GM18873 (cell line): ENCODE results near the gene SATB2.

Experiments used
- ATAC-seq: cut with Tn5 transposase; IDR thresholded peaks from one replicate; pipeline ENCODE4 v1.9.1; 2021; ENCODE audit warnings: mild to moderate bottlenecking, moderate library complexity, moderate number of reproducible peaks; ENCODE audit not compliant: unreplicated experiment, low FRiP score

SATB2 gene

DNA sequence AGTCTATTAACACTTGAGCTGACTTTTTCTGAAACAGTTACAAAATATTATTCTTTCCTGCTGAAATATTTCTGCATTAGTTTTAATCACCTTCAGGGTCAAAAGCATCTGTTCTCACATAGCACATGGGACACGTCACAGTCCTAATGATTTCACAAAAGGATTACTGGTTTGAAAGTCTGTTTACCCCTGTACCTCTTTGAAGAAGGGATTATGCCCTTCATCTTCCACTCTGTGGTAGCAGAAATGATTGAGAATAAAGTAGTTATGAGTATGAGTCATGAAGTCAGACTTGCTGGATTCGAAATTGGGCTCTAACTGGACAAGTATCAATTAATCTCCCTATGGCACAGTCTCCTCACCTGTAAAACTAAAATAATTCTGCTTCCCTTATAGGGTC lies 121.2 kb downstream of the SATB2 start:
- ATAC-seq: no peak

DNA sequence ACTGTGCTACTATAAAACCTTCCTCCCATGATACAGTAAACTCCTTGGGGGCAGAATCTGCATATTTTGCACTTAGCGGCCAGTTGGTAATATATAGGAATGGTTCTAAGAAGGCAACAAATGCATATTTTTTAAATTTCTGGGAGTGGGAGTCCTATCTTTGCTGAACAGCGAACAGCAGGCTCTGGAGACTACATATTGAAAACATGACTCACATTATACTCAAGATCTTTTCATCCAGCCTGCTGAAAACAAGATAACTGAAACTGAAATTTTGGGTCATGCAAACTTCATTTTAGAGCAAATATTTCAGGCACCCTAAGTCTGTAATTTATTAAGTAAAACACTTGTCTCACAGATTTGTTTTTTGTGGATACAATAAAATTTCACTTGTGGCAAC lies 122.2 kb downstream of the SATB2 start:
- no peak for ATAC-seq

DNA sequence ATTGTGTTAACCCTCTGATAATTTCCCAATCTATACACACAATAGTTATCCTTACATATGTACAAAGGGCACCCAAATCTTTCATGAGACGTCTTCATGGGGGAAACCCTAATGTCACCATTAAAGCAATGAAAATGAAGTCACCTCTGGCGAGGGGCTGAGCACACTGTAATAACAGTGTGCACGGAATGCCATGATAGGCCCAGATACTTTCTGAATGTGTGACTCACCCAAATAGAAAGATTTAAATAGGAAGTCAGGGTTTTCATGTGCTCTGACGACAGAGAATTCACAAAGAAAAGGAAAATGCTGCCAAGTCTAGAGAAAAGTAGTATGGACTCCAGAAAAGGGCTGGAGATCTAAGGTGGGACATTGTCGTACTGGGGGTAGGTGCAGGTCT lies 128.3 kb downstream of the SATB2 start:
- no peak for ATAC-seq

DNA sequence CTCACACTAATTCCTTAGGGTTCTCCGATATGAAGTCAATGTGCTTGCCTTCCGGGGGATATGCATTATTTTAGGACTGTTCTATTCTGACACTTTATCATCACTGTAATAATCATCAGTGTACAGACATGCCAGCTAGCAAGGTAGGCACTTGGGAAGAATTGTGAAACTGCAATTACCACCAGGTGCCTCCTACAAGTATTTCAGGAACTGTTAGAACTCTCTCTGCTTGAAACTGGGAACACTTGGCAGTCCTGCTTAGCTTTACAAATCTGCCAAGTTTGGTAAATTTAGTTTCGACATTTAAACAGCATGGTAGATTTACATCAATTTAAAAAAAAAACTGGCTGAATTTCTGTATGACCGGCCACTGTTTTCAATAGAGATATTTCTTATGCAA lies 128.7 kb downstream of the SATB2 start:
- no peak for ATAC-seq

DNA sequence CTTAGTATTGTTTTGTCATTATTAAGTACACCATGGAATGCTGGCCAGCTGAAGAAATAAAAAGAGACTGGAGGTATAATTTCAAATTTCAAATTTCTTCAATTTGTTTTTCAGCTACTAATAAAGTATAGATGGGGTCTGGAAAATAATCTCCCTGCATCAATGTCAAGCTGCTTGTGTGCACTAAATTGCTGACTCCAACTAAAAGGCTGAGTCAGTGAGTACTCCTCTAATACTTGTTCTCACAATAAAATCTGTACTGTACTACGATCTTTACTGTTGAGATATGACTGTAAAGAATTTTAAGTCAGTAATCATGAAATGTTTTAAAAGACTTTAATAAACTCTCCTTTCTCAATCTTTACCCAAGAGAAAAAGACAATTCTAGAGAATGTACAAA lies 131.9 kb downstream of the SATB2 start:
- ATAC-seq: no peak

DNA sequence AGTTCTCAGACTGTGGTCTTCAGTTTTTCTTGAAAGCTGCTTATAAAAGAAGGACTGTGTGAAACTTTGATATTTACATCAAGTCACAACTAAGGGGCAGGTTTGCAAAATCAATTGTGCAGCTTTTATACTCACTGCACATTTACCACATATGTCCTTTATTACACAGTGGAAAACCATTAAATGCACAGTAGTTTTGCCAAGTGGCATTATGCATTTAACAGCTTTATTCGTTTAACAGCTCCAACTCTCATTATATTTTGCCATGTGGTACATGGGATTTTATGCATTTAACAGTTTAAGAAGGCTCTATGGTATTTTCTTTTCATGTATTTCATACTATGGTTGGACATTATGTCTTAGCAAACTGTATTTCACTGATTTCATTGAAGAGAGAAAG lies 135.6 kb downstream of the SATB2 start:
- no peak for ATAC-seq

DNA sequence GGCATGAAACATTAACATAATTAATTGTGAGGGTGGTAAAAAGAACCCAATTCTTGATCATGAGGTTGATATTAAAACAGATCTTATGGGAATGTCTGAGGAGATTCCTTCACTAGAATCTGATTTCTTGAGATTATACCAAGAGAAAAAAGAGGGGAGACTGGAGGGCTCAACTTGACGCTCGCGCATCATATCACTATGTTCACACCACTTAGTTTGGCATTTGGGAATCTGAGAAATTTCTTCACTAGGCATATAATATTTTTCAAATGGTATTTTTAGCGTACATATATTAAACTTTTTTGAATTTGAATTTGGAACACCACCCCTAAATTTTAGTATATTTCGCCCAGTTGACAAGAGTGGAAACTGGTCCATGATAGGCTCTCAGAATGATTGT lies 140.1 kb downstream of the SATB2 start:
- ATAC-seq: no peak

DNA sequence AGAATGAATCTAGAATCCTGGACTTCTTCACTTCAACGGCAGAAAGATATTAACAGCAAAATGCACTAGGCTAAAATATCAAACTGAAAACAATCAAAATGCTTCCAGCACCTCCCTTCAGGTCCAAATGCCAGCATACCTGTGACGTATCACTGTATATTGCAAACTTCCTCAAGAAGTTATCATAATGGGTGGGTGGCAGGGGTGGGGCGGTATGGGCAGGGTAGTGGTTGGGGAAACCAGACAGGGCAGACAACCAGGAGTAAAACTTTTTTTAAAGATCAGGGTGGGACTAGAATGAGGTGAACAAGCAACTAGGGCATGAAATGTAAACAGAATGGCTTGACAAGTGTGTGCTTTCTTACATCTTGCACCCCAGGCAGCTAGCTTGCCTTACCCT lies 140.9 kb downstream of the SATB2 start:
- ATAC-seq: no peak

DNA sequence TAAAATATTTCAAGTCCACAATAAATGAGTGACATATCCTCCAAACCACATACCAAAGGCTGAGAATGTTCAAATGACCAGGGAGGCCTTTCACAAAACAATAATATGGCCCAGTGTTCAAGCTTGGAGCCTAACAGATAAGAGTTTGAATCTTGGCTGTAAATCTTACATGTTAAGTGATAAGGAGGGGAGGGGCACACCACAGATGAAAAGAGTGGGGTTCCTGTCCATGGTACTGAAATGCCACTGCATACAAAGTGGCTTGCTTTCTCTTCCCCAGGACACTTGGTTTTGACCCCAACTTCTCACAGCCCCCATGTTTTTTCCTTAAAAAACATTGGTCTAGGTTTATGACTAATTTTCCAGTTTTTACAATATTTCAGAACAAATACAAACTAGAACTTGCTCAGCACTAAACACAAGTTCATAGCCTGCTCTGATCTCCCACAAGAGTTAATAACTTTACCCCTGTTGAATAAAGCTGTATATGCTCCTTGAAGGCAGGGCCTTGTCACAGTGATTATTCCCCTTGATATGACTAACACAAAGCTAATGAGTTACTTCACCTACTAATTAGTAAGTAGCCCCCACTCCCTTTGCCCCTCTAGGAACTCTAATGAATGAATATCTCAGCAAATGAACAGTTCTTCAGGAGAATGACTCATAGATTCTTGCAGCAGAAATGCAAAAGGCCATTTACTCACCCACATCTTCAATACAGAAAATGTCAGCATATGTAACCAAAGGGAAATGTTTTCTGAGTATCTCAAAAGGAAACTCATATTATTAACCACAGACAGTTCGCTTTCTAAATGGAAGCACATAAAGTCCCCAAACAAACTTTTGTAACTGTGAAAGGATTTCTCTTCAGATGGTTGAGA lies 142.2 kb downstream of the SATB2 start:
- no peak for ATAC-seq

DNA sequence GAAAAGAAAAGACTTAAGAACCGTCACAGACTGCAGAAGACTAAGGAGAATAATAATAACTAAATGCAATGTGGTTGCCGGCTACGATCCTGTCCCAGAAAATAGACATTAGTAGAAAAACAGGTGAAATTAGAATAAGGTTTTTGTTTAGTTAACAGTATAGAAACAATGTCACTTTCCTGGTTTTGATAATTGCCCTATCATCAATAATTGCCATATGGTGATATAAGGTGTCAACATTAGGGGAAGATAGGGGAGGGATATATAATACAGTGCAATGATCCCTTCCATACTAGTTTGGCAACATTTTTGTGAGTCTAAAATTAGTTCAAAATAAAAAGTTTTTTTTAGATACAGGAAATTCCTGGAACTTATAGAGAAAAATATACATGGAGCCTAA lies 144.8 kb downstream of the SATB2 start:
- ATAC-seq: no peak

DNA sequence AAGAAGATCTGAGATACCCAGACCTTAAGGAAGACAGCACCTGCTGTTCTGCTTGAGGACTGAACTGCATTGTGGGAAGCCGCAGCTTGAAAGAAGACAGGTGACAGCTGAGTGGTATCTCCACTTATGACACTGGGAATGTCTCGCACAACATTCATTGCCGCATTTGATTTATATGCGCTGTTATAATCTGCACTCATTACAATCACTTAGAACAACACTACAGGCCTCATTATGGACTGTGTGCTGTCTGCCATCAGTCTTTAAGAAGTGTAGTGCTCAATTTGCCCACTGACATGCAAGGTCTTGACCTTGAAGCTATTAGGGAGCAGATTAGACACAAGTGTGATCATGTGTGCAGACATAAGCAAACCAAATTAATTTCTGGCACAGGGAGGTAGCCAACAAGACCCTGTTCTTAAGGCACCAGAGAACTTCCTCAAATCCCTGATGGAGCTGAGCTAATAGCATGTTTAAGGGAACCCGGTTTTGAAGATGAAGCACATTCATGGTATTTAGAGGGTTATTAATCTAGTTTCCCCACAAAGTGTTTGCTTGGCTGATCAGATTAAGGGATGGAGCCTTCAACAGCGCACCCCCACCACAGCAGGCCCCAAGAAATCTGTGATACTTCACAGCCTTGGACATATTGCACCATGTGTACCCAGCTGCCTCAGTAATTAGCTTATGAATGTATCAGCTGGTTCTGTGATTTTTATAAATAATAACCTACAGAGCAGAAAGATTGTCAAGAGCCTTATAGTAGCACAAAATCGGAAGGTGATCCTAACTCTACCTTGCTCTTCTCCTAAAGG lies 146.8 kb downstream of the SATB2 start:
- no peak for ATAC-seq

DNA sequence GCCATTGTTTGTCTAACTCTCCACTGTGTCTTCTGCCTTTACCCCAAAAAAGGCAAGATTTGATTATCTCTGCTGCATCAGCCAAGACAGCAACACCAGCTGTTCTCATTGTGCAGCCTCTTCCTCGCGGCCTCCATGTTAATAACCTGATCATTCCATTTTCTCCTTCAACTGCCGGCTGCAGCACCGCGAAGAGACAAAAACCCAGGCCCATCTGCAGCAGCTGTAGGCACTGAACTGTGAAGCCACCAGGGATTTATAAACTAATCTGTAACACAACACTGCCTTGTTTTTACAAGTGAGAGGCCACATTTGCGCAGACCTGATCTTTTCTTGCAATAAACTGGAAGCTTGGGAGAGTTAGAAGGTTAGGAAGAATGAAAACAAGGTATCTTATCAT lies 147.8 kb downstream of the SATB2 start:
- ATAC-seq: no peak

DNA sequence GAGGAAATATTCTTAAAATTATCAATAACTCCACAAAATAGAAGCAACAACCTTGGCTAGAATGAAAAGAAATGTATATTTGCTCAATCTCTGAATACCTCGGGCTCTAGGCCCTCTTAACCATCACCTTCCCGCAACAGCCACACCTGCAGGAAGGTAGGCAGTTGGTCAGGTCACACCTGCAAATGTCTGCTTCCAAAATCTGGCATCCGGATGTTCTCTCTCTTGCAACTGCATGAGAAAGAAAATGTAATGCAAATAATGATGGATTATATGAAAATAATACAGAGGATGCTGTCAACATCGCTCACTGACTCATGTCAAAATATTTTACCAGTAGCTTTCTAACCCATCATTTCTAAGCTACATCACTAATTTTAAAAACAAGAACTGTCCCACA lies 148.3 kb downstream of the SATB2 start:
- ATAC-seq: no peak

DNA sequence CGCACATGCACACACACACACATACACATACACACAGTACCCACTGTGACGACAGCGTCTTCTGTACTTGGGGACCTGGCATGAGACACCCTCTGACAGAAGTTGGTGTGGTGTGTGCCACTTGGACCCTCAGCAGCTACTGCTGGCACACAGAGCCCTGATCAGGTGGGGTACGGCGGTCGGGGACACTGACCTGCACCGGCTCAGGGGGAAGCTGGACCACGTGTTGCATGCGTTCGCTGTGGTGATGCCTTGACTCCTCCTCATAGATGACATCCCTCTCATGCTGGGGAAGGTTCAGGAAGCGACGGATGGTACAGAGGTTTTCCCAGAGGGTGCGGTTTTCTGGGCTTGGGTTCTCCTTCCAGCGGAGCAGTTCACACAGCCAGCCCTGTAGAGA lies 149.2 kb downstream of the SATB2 start:
- ATAC-seq: no peak

DNA sequence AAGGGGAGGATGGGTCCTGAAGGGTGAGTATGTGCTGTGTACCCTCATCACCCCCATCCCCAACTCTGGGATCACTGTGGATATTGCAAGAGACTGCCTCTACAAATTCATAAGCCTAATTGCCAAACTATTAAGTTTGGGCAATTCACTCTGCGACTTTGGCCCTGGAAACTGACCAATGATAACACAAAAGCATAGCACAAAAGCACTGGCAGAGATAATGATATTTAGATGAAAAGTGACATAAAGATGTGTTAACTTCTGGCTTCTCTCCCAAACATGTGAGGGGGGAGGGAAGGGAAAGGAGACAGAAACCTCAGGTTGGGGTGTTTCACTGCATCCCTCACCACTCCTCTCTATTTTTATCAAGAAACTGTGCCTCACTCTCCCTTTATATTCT lies 150.3 kb downstream of the SATB2 start:
- ATAC-seq: no peak

DNA sequence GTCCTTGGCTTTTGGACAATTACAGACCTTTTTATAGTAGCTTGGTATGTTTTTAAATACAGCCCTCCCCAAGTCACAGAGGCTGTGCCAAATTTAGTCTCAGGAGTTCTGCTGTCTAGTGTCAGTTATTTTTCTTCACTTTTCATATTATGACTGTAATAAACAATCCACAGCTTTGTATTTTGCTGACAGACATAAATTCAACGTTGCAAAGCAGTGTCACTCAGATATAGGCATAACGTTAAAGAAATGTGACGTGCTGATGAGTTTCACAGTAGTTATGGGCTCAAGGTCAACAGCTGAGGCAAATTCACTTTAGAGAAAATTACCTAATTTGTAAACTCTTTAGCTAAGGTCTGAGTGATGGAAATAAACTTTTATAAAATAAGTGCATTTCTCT lies 151.6 kb downstream of the SATB2 start:
- ATAC-seq: no peak

DNA sequence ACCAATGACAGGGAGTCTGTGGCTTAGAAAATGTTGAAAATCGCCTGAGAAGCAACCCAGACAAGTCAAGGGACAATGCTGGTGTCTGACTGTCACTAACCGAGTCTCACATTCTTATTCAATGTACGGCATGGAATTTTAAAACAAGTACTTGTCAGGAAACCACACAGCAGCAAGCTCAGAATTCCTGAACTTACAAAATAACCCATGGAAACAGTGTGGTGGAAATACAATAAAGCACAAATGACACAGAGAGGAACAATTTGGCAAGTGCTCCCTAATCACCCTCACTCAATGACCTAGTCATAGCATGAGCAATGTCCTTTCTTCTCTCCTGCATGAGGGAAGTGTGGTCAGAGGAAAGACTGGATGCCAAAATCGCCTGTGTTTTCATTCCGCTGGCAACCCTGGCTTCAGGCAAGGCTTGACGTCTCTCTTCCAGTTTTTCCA lies 154.0 kb downstream of the SATB2 start:
- no peak for ATAC-seq

DNA sequence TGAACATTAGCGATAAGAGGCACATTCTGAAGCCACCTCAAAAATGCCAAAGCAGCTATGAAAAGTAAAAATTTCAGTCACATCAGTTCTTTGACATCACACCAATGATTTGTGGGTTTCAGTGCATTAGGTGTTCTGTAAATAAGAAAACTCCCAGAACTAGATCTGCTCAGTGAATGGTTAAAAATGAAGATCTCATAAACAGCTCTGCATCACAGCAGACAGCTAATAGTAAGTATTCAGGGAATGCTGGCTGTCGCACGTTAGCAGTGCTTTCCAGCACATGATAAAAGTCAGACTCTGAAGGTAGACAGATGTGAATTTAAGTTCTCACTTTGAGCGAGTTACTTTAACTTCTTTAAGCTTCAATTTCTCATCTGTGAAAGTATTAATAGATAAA lies 154.9 kb downstream of the SATB2 start:
- ATAC-seq: no peak

DNA sequence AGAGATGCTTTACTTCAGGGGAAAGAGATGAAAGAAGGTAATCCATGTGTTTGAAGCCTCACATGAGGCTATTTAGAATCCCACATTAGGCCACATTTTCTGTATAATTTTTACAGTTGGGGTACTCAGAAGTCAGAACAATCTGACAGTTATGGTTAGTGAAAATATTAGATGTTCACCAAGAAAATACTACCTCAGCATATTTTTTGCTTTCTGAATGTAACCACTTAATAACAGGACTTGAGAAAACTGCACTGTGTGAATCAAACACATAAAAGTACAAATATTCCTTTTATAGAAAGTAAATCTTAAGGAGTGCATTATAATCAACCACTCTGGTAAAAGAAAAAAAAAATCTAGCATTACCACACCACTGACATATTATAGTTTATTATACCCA lies 169.3 kb downstream of the SATB2 start:
- ATAC-seq: no peak

DNA sequence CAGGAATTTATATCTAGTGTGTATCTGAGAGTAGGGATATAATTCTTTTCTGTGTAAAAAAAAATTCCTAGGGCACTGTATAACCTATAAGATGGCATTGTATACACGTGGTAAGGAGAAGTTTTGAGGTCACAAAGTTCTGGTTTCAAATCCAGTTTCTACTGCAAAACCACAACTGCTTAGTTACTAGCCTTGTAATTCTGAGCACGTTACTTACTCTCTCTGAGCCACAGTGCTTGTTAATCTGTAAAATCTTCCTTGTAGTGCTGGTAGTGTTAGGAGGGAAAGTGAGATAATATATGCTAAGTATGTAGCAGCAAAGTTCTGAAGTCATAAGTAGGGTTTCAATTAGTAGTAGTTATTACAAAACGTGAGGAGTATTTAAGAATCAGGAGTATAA lies 175.4 kb downstream of the SATB2 start:
- no peak for ATAC-seq

DNA sequence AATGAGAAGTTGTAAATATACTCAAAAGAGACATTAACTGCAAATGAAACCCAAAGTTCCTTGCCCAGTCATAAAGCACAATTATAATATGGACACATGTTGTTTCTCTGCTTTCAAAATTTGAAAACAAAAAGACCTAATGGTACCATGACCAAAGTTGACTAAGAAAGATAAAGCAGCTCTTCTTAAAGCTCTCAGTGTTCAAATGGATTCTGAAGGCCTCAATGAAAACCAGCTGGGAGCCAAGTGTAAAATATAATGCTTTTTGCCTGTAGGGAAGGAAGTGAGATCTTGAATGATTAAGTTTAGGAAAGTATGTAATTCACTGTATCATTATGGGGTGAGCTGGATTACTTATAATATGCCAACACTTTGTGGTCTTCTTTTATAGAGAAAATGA lies 178.6 kb downstream of the SATB2 start:
- ATAC-seq: no peak

DNA sequence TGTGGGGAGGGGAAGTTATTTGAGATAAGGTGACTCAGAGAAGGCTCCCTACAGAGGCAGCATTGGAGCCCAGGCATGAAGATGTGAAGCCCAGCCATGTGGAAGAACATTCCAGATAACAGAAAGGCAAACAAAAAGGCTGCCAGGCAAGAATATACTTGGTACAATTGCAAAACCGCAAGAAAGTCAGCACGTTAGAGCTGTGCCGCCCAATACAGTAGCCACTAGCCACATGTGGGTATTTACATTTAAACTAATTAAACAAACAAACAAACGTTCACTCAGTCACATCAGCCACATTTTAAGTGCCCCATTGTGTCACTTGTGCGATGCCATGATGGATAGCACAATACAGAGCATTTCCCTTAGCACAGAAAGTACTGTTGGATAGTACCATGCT lies 179.6 kb downstream of the SATB2 start:
- no peak for ATAC-seq
